OCI-LY7 (cell line): Measurements from ENCODE around the gene SMIM10L2A. TPM values are rescaled to one million over a fixed set of nuclear protein-coding genes. Genes with fewer than 3 reads are reported as not detected.

ENCODE experiments used
- BruUV-seq: library from RNA; stranded (reverse); fragments of 400-500 nt; replicated peaks from 2 replicates; lab custom pipeline; 2021; lab: Mats Ljungman, UMichigan
- CTCF ChIA-PET: fragments of 300-600 bp; sonication (Branson Sonifier 250); formaldehyde crosslinking; loops from one replicate; lab custom pipeline; 2022; ENCODE audit warnings: antibody characterized with exemption; ENCODE audit not compliant: unreplicated experiment; lab: Charles Lee
- POLR2A ChIA-PET: fragments of 300-600 bp; sonication (Branson Sonifier 250); formaldehyde crosslinking; loops from one replicate; lab custom pipeline; 2022; ENCODE audit warnings: antibody characterized with exemption; lab: Charles Lee
- DNase-seq: peaks from one replicate; pipeline ENCODE4 v3.0.0-alpha.2; 2015; ENCODE audit warnings: low spot score
- H2AFZ ChIP-seq: fragments of 200-600 bp; sonication (generic), shearing (Covaris generic); 2 replicates; pipeline ENCODE4 v1.6.1; 2014; ENCODE audit warnings: mild to moderate bottlenecking, antibody characterized with exemption, low read length, moderate library complexity
- H3K27ac ChIP-seq: fragments of 200-600 bp; sonication (generic); 2 replicates; pipeline ENCODE4 v1.5.1; 2014; ENCODE audit warnings: mixed run types, low read depth, mild to moderate bottlenecking, moderate library complexity, low read length, inconsistent platforms; ENCODE audit not compliant: poor library complexity, severe bottlenecking
- H3K36me3 ChIP-seq: fragments of 200-600 bp; sonication (generic); 2 replicates; pipeline ENCODE4 v1.6.1; 2014; ENCODE audit warnings: mild to moderate bottlenecking, antibody characterized with exemption, low read length, moderate library complexity, mixed read lengths; ENCODE audit not compliant: insufficient read depth
- H3K4me1 ChIP-seq: fragments of 200-600 bp; sonication (generic); 2 replicates; pipeline ENCODE4 v1.5.1; 2014; ENCODE audit warnings: mild to moderate bottlenecking, low read length; ENCODE audit not compliant: insufficient read depth, poor library complexity, severe bottlenecking
- H3K4me2 ChIP-seq: fragments of 200-600 bp; sonication (generic); 2 replicates; pipeline ENCODE4 v1.6.1; 2014; ENCODE audit warnings: mild to moderate bottlenecking, low read length
- H3K4me3 ChIP-seq: fragments of 200-600 bp; sonication (generic); 2 replicates; pipeline ENCODE4 v1.5.1; 2014; ENCODE audit warnings: mild to moderate bottlenecking, low read depth, low read length; ENCODE audit not compliant: poor library complexity, severe bottlenecking
- H3K79me2 ChIP-seq: fragments of 200-600 bp; sonication (generic); 2 replicates; pipeline ENCODE4 v1.6.1; 2016; ENCODE audit warnings: low read depth, mild to moderate bottlenecking, low read length, moderate library complexity, mixed read lengths; ENCODE audit not compliant: insufficient read depth
- H3K9me2 ChIP-seq: fragments of 200-600 bp; sonication (generic); 2 replicates; pipeline ENCODE4 v1.6.1; 2016; ENCODE audit warnings: mild to moderate bottlenecking, low read length, mixed read lengths; ENCODE audit not compliant: insufficient read depth
- H3K9me3 ChIP-seq: fragments of 200-600 bp; sonication (generic); 2 replicates; pipeline ENCODE4 v1.6.1; 2014; ENCODE audit warnings: mild to moderate bottlenecking, mixed run types, low read length, mixed read lengths
- H4K20me1 ChIP-seq: fragments of 200-600 bp; sonication (generic); 2 replicates; pipeline ENCODE4 v1.6.1; 2014; ENCODE audit warnings: mild to moderate bottlenecking, antibody characterized with exemption, low read length, moderate library complexity, mixed read lengths; ENCODE audit not compliant: insufficient read depth
- CTCF ChIP-seq: fragments of 200-600 bp; sonication (generic); conservative IDR thresholded peaks from 2 replicates; pipeline ENCODE4 v1.5.1; 2014; ENCODE audit warnings: mild to moderate bottlenecking, antibody characterized with exemption, low read length, moderate library complexity, mixed read lengths
- EZH2phosphoT487 ChIP-seq: fragments of 200-600 bp; sonication (generic); IDR thresholded peaks from 2 replicates; pipeline ENCODE4 v1.6.1; 2018; ENCODE audit warnings: low read depth, borderline replicate concordance, mild to moderate bottlenecking, mixed run types, antibody characterized with exemption, low read length, moderate library complexity, mixed read lengths
- intact Hi-C: fragments of 100-400 bp; cut with micrococcal nuclease; formaldehyde crosslinking; loops from one replicate; pipeline ENCODE4 v1.10.0; 2022; ENCODE audit not compliant: unreplicated experiment
- total RNA-seq, 2 experiments: library from RNA; depleted of rRNA in 1 of 2; stranded (reverse); fragments of >200 nt in 1 of 2; shearing (Covaris generic) in 1 of 2; gene quantifications; 2 replicates each; pipeline ENCODE4 v1.2.3, GENCODE V29; 2014 to 2022

The SMIM10L2A gene
- total RNA-seq, 2 experiments from 2014 or later = 0.19 TPM; not detected in 1

GRCh38 chrX:135396109-135396508 is 25.6 kb upstream of the SMIM10L2A start:
- no peak overlapping the region for H3K27ac ChIP-seq
- no peaks in the 10 kb centered on the region for H4K20me1 ChIP-seq
- POLR2A ChIA-PET = no interaction called here
- no peak for DNase-seq
- intact Hi-C loops = no loop called here
- TF ChIP-seq EZH2phosphoT487 (no peak), CTCF (no peak)
- H3K4me3 ChIP-seq = no peak overlapping the region
- no peaks in the 10 kb centered on the region for H3K9me3 ChIP-seq
- H3K4me2 ChIP-seq = no peak overlapping the region
- CTCF ChIA-PET = no interaction called here
- no peaks in the 10 kb centered on the region for H3K79me2 ChIP-seq
- no peak overlapping the region for H2AFZ ChIP-seq
- no peaks in the 10 kb centered on the region for H3K36me3 ChIP-seq
- no peaks in the 10 kb centered on the region for H3K4me1 ChIP-seq
- no TSS peak for BruUV-seq
- no peaks in the 10 kb centered on the region for H3K9me2 ChIP-seq

GRCh38 chrX:135396566-135396965 is 25.2 kb upstream of the SMIM10L2A start:
- TF ChIP-seq EZH2phosphoT487 = no peak
- no peak for TF ChIP-seq CTCF
- no peak for DNase-seq
- Histone ChIP-seq H3K79me2 (no peaks in the 10 kb centered on the region), H4K20me1 (no peaks in the 10 kb centered on the region), H3K4me3 (no peak overlapping the region), H2AFZ (no peak overlapping the region), H3K9me2 (no peaks in the 10 kb centered on the region), H3K36me3 (no peaks in the 10 kb centered on the region), H3K4me1 (no peaks in the 10 kb centered on the region), H3K9me3 (no peaks in the 10 kb centered on the region), H3K4me2 (no peak overlapping the region), H3K27ac (no peak overlapping the region)
- intact Hi-C loops = no loop called here
- ChIA-PET POLR2A (no interaction called here), CTCF (no interaction called here)
- BruUV-seq = no TSS peak

- CTCF ChIA-PET = no interaction called here
- H3K36me3 ChIP-seq = no peaks in the 10 kb centered on the region
- intact Hi-C loops = no loop called here
- TF ChIP-seq CTCF = no peak
- TF ChIP-seq EZH2phosphoT487 = no peak
- no peaks in the 10 kb centered on the region for H3K9me2 ChIP-seq
- no peak overlapping the region for H3K4me2 ChIP-seq
- H3K27ac ChIP-seq = no peak overlapping the region
- H3K4me3 ChIP-seq = no peak overlapping the region
- no peak for DNase-seq
- H3K79me2 ChIP-seq = no peaks in the 10 kb centered on the region
- no peaks in the 10 kb centered on the region for H4K20me1 ChIP-seq
- no peak overlapping the region for H2AFZ ChIP-seq
- no TSS peak for BruUV-seq
- no peaks in the 10 kb centered on the region for H3K9me3 ChIP-seq
- no peaks in the 10 kb centered on the region for H3K4me1 ChIP-seq
- POLR2A ChIA-PET = no interaction called here
These were observed 24.1 kb upstream of the SMIM10L2A start for GRCh38 chrX:135397652-135398051.
